T-helper 9 cell (primary cell): ENCODE measurements around the gene UBP1.
"Not testable (repeated sequence)": the region's sequence is repeated elsewhere in the genome, so short reads cannot be mapped to it uniquely, and the experiment has no call there.

Source experiments
- DNase-seq: peaks from one replicate; pipeline ENCODE4 v3.0.0-alpha.2; 2020

Gene UBP1

DNA sequence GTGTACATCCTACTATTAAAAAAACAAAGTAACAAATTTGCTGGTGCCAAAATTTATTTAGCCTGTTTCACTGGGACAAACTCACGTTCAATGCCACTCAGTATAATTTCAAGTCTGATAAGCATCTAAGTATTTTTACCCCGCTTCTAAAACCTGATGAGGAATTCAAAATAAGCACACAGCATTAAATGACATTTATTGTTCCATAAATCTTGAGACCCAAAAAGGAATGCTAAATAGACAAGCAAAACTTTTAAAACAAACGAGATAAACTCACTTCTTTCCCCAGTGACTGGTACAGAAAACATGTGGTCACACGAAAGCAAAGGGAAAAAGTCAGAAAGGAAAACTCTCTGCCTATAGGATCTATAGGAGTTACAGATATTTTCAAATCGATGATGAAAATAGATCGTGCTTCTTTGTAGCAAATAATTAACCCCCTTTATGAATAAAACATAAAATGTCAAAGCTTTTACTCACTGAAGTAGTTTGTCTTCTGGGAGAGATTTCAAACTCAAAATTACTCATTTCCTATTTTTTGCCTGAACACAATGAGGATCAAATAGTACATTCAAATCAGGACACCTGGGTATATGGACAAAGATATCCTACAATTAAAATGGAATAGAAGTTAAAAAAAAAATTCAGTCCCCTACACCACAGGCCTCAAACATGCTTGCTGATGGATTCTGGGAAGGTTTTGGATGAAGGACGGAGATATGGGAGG lies 51.7 kb downstream of the UBP1 start:
- no peak for DNase-seq

- no peak for DNase-seq
Observed at GRCh38 chr3:33386631-33387030, 53.6 kb downstream of the UBP1 start.

GRCh38 chr3:33385423-33385822 lies 54.8 kb downstream of the UBP1 start:
- DNase-seq, result no peak

DNA sequence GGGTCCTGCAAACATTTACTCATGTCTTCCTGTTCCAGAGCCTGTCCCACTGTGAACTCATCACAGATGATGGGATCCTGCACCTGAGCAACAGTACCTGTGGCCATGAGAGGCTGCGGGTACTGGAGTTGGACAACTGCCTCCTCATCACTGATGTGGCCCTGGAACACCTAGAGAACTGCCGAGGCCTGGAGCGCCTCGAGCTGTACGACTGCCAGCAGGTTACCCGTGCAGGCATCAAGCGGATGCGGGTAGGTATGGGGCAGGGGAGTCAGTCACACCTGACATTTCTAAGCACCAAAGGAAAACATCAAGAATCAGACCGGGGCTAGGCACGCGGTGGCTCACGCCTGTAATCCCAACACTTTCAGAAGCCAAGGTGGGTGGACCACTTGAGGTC lies 56.3 kb downstream of the UBP1 start:
- DNase-seq, result no peak

- DNase-seq, result no peak
Observed at GRCh38 chr3:33380653-33381052, 59.6 kb downstream of the UBP1 start.

DNA sequence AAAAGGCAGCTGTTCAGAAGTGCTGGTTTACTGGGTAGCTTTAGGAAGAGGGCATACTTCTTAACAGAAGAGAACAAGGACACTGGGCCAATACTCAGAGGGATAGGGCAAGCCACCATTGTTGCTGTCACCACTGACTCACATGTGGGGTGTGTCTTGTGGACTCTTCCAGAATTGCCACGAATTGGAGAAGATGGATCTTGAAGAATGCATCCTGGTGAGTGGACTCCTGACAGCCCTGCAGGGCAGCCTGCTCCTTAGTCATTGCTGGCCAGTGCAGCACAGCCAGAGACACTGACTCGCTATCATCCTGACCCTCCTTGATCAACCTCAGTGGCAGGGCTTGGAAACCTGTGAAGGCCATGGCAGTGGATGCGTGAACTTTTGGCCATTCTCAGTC lies 62.3 kb downstream of the UBP1 start:
- DNase-seq, result no peak

DNA sequence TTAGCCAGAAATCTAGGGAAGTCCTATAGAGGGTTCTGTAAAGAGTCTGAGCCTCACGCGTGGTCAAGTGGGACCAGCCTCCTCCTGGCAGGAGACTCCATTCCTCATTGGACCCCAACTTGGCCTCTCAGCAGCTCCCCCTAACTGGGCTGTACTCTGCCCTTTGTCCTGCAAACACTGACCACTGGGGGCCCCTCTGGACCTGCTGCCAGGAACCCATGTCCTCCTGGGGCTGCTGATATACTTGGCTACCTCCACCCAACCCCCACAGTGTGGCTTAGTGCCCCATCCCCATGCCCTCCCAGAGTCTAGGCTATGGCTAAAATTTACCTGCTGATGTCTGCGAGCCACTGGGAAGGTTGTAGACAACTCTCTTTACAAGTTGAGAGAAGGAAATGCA lies 62.7 kb downstream of the UBP1 start:
- DNase-seq, result no peak

DNA sequence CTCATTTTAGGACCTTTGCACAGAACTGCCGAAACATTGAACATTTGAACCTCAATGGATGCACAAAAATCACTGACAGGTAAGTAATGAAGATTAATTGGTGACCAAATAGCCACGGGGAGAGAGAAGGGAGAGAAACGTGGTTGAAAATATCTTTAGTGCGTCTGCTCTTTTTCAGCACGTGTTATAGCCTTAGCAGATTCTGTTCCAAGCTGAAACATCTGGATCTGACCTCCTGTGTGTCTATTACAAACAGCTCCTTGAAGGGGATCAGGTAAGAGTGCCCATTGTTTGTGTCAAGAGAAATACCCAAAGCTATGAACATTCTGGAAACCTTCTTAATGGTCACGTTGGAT lies 67.1 kb downstream of the UBP1 start:
- no peak for DNase-seq

DNA sequence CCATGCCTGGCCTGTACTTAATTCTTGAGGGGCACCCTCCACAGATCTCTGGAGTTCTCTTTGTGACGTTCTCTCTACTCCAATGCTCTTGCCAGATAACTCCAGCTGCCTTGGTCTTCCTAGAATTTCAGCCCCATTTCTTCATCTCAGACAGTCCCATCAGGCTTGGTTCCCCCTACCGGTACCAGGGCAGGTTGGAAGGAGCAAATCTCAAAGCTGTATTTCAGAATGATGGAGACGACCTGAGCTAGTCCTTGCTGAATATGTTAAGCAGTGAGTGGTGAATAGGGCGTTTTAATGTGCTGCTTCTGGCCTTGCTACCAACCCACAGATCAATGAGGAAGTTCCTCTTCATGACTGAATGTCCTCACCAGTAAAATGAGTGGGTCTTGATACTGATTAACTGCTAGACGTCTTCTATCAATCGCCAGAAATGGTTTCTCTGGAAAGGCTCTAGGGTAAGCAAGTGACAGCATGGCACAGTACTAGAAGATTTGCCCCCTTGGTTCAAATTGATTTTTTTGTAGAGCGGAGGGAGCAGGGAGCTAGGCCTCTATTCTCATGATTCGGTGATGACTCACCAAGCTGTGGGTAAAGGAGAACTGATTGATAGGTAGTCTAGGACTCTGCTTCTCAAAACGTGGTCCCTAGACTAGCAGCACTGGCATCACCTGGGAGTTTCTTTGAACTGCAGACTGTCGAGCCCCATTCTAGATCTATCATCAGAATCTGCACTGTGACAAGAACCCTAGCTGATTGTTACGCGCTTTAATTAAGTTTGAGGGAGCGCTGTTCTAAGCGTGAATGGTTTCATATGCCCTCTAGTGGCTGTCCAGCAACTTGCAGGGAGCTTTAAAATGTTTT lies 67.8 kb downstream of the UBP1 start:
- peak; percentile 3 for DNase-seq

- DNase-seq, result no peak
Observed at GRCh38 chr3:33364531-33365128, 75.6 kb downstream of the UBP1 start.

DNA sequence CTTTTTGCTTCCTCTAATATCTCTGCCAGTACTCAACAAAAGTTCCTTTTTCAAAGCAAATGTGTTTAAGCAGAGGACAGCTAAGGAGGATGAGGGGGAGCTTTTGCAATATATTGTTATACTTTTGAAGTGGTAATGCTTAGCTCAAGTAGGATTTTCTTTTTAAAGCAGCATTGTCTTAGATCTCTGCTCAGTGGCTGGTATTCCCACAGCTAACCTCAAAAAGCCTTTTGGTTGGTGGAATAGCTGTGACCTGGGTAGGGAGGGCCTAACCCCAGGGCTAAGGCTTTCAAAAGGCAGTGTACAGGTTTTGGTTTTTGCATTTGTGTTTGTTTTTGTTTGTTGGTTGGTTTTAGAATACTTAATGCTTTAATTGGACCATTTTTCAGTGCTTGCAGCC lies 76.1 kb downstream of the UBP1 start:
- DNase-seq, result no peak

GRCh38 chr3:33363113-33363800 lies 76.9 kb downstream of the UBP1 start:
- DNase-seq, result no peak

GRCh38 chr3:33360136-33360825 lies 79.9 kb downstream of the UBP1 start:
- no peak for DNase-seq

DNA sequence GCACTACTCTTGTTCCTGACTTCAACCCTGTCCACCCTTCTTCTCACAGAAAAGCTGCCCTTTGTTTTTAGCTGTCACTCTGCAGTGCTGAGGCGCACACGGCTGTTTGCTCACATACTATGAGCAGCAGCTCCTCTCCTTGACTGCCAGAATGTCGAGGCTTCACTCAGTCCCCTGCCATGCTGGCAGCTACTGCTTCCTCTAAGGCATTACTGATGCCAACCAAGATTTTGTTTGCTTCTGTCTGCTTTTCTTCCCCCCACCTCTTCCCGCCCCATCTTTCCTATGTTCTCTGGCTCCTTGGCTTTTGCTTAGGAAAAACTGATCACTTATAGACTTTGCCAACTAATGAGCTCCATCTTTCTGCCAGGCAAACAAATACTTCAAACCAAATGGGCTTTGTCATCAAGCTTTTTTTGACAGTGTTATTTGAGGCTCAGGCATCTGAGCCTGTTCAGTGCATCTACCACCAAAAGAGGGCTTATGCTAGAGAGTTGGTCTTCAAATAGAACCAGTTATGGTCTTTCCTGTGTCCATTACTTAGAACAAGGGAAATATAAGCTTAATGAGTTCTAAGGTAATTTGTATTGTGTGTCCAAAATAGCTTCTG lies 81.9 kb downstream of the UBP1 start:
- no peak for DNase-seq

DNA sequence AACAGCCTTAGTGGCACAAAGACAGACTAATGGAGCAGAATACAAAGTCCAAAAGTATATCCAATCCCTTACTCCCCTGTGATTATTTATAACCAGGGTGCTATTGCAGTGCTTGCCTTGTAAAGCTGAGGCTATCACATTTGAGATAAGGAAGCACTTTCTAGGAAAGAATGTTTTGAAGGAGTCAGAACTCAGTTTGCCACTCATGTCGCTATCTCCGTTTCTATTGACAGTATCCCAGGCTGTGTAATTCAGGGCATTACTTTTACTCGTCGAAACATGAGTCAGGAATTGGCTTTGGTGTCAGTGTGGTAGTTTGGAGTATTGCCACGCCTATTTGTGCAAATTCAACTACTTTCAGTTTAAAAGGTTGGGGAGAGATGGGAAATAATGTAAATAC lies 84.6 kb downstream of the UBP1 start:
- no peak for DNase-seq

GRCh38 chr3:33339758-33340157 lies 100.4 kb downstream of the UBP1 start:
- no peak for DNase-seq

GRCh38 chr3:33338936-33339465 lies 101.2 kb downstream of the UBP1 start:
- not testable (repeated sequence) for DNase-seq
